ENCODE results near the gene ZNF324B.
"Not testable (repeated sequence)": the region's sequence is repeated elsewhere in the genome, so short reads cannot be mapped to it uniquely, and the experiment has no call there.

Gene ZNF324B

GRCh38 chr19:58455306-58455705, 3.9 kb downstream of the ZNF324B start:
- DNase-seq = no peak

- DNase-seq = no peak
Observed at GRCh38 chr19:58456111-58456510, 4.7 kb downstream of the ZNF324B start.

GRCh38 chr19:58460039-58460438, 8.6 kb downstream of the ZNF324B start:
- DNase-seq = no peak

DNA sequence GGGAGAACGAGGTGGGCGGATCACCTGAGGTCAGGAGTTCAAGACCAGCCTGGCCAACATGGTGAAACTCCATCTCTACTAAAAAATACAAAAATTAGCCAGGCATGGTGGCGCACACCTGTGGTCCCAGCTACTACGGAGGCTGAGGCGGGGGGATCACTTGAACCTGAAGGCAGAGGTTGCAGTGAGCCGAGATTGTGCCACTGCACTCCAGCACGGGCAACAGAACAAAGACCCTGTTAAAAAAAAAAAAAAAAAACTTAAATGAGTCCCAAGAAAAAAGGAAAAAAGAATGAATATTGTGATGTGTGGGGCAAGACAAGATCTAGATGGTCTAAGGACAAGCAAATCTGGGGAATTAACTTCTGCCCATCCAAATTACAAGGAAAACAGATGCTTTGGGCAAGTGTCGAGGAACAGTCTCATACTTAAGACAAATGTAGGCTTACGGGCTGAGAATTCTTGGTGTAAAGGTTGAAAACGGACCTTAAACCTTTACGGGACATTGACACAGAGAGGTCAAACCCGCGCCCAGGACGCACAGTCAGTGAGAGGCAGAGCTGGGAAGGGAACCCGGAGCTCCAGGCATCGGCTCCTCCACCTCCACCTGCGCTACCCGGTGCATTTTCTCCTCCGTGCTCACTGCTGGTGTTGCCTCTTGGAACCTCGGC, 14.8 kb downstream of the ZNF324B start:
- no peak for DNase-seq

DNA sequence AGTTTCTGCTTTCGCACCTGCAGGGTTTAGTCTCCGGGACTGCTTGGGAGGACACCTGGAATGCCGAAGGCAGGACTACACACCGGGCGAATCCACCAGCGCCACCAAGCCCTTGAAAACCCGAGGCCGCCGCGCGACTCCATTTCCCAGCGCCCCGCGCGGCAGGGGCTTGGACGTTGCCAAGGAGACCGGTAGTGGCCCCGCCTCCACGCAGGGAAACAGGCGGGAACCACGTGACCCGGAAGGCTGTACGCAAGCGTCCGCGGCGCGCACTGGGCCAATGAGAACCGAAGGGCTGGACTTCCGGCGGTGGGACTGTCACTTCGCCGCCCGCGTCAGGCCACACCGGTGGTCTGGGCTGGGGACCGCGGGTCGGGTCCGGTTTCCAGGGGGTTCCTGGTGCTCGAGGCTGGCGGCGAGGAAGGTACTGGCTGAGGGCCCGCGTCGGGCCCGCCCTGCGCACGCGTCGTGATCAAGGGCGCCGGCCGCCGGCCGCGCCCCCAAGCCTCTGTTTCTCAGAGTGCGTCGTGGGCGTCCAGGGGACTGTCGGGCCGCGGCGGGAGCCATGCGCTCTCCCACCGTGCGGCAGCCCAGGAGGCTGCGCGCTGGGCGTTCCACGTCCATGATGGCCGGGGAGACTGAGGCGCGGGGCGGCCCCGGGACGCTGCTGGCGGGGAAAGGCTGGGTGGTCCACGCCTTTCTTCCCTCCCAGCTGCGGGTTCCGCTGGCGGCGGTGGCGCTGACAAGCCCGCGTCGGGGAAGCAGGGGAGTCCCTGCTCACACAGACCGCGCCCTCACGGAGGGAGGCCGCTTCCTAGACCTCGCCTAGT, 15.6 kb downstream of the ZNF324B start, which contains the start of gene ZNF324:
ZNF324 (plus strand) TSS at position 321 of the 830 bp plus-strand sequence. CDS start 2,106 bp downstream, outside the sequence.
- peak; percentile 99 to 100 (median 100) for DNase-seq

GRCh38 chr19:58468216-58468839, 16.9 kb downstream of the ZNF324B start:
- DNase-seq = peak in 1 of 3 donors; percentile 5

DNA sequence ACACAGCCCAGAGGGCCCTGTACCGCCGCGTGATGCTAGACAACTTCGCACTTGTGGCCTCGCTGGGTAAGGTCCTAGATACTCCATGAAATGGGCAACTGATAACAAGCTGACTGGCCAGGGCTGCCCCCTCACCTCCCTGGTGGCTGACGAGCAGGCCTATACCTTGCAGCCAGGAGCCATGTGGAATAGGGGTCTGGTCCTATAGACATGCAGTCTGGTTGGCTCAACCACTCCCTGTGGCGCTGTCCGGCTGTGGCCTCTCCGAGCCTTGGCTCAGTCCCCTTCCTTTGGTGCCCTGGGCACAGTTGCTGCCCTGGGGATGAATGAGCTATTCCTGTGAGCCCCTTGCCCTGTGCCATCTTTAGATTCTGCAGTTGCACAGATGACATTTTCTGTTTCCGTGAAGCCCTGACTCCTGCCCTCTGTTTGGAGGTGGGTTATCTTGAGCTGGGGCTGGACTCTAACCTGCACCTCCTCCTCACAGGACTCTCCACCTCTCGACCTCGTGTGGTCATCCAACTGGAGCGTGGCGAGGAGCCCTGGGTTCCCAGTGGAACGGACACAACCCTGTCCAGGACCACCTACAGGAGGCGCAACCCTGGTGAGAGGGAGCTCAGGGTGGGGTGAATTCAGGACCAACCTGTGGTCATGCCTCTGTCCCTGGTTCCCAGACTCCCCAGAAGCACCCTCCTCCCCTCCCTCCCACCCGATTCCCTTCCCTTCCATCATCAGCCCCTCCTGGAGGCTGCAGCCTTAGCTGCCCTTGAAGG, 18.0 kb downstream of the ZNF324B start:
- no peak for DNase-seq

DNA sequence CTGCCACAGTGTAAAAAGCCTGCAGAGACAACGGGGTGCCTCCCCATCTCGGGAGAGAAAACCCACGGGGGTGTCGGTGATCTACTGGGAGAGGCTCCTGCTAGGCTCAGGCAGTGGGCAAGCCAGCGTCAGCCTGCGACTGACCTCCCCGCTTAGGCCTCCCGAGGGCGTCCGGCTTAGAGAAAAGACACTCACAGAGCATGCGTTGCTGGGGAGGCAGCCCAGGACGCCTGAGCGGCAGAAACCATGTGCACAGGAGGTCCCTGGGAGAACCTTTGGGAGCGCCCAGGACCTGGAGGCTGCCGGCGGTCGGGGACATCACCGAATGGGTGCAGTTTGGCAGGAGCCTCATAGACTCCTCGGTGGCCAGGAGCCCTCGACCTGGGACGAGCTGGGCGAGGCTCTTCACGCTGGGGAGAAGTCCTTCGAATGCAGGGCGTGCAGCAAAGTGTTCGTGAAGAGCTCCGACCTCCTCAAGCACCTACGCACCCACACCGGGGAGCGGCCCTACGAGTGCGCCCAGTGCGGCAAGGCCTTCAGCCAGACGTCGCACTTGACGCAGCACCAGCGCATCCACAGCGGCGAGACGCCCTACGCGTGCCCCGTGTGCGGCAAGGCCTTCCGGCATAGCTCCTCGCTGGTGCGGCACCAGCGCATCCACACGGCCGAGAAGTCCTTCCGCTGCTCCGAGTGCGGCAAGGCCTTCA, 19.6 kb downstream of the ZNF324B start:
- DNase-seq = not testable (repeated sequence)

DNA sequence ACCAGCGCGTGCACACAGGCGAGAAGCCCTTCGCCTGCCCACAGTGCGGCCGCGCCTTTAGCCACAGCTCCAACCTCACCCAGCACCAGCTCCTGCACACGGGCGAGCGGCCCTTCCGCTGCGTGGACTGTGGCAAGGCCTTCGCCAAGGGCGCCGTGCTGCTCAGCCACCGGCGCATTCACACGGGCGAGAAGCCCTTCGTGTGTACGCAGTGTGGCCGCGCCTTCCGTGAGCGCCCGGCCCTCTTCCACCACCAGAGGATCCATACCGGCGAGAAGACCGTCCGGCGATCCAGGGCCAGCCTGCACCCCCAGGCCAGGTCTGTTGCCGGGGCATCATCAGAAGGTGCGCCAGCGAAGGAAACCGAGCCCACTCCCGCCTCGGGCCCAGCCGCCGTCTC, 20.3 kb downstream of the ZNF324B start:
- no peak for DNase-seq

DNA sequence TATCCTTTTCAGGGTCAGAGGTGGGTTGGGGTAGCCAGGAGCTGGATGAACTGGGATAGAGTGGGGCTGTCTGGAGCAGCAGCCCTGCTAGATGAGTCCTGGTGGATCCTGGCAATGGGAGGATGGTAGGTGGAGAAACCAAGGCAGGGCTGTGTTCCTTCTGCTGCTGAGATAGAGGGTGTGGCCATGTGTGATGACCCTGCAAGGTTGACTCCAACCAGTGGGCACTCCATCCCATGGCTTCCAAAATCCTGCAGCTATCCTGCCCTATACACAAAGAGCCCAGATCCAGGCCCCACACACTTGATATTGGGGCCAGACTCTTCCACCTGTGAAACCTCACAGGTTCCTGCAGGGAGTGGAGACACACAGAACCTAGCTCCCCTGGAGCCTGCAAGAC, 22.4 kb downstream of the ZNF324B start:
- no peak for DNase-seq

GRCh38 chr19:58474291-58474996, 23.0 kb downstream of the ZNF324B start:
- DNase-seq = no peak

GRCh38 chr19:58474997-58475713, 23.7 kb downstream of the ZNF324B start:
- no peak for DNase-seq

GRCh38 chr19:58475714-58476497, 24.5 kb downstream of the ZNF324B start, which contains the start of gene ZNF446:
TSS of gene ZNF446 (plus strand) at chr19:58476352. CDS start at chr19:58477219, 867 bp downstream.
- peak; percentile 96 to 97 (median 96) for DNase-seq

DNA sequence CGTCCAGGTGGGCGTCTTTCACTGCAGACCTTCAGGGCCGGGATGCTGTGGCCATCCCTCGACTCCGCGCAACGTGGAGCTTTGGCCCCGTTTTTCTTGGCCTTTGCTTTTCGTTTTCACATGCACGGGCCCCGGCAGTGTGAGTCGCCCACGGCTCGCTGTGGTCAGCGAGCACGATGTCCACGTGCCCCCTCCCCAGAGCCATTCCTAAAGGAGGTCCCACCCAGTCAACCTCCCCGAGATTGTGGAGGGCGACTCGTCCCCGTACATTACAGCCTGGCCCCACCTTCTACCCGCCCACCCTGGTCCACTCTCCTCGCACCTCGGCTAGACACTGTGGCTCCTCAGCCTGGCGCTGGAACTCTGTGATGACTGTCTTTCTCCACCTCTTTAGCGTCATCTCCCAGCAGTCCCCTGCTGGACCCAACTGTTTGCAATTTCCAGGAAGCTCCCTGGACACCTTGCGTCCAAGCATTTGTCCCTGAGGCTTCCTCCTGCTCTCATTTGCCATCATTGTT, 25.1 kb downstream of the ZNF324B start:
- no peak for DNase-seq

DNA sequence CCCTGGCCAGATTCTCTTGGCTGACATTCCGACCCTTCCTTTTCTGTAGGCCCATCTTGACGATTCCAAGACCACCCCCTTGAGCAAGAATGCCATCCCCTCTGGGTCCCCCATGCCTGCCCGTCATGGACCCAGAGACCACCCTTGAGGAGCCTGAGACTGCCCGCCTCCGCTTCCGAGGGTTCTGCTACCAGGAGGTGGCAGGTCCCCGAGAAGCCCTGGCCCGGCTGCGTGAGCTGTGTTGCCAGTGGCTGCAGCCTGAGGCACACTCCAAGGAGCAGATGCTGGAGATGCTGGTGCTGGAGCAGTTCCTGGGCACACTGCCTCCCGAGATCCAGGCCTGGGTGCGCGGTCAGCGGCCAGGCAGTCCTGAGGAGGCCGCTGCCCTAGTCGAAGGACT, 25.7 kb downstream of the ZNF324B start:
- DNase-seq = no peak

DNA sequence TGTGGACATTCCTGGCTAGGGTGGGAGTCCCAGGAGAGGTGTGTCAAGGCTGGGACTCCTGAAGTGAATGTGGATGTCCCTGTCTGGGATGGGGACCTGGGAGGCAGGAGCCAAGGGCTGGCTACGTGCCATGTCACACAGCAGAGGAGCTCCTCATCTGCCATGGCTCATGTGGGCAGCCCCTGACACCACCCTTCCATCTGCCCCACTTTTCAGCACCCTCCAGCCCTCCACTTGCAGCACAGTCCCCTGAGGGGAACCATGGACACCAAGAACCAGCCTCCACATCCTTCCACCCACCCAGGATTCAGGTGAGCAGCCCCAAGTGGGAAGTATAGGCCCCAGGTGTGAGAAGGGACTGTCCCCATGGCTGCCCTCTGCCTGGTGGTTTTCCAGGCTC, 26.4 kb downstream of the ZNF324B start:
- DNase-seq = no peak

- DNase-seq = no peak
Observed at GRCh38 chr19:58479303-58479702, 27.9 kb downstream of the ZNF324B start.

DNA sequence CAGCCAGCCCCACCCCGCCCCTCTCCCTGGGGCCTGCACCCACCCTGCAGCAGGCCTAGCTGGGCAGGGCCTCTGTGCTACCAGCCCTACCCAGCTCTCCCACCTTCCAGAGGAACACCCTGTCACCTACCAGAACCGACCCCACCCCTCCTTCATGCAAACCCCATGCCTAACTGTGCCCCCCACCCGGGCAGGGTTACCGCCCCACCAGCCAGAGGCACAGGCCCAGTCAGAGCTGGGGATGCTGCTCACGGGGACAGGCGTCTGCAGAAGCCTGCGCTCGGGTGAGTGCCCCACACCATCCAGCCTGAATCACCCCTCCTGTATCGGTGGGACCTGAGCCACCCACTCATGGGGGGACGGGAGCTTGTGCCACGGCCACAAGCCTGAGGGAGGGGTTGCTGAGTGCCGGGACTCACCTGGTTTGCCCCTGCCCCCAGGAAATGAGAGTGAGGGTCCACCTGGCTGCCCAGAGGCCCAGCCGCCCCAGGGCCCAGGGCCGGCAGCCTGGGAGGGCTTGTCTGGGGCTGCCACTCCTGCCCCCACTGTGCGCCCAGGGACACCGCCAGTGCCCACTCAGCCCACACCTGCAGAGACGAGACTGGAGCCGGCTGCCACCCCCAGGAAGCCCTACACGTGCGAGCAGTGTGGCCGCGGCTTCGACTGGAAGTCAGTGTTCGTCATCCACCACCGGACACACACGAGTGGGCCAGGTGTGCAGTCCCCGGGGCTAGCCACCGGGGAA, 28.5 kb downstream of the ZNF324B start:
- DNase-seq = no peak

DNA sequence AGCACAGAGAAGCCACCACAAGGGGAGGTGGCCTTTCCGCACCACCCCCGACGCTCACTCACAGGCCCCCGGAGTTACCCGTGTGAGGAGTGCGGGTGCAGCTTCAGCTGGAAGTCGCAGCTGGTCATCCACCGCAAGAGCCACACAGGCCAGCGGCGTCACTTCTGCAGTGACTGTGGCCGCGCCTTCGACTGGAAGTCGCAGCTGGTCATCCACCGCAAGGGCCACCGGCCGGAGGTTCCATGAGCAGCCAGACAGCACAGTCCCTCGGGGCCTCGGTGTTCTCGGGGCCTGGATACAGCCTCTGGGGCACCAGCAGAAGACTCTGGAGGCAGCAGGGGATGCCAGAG, 29.0 kb downstream of the ZNF324B start:
- DNase-seq = no peak

Data from suppressor macrophage treated with lipopolysaccharide for 1 hour (primary cell).